T follicular helper cell (primary cell): ENCODE results near the gene BRD7.

Experiments
- DNase-seq: peaks from one replicate; pipeline ENCODE4 v3.0.0-alpha.2; 2020; ENCODE audit warnings: low read depth
- total RNA-seq, 2 experiments: gene quantifications; one replicate each; lab custom pipeline; 2026; lab: John Stamatoyannopoulos, UW

The BRD7 gene
- total RNA-seq, result 128 to 137 reads per million in 2 experiments

DNA sequence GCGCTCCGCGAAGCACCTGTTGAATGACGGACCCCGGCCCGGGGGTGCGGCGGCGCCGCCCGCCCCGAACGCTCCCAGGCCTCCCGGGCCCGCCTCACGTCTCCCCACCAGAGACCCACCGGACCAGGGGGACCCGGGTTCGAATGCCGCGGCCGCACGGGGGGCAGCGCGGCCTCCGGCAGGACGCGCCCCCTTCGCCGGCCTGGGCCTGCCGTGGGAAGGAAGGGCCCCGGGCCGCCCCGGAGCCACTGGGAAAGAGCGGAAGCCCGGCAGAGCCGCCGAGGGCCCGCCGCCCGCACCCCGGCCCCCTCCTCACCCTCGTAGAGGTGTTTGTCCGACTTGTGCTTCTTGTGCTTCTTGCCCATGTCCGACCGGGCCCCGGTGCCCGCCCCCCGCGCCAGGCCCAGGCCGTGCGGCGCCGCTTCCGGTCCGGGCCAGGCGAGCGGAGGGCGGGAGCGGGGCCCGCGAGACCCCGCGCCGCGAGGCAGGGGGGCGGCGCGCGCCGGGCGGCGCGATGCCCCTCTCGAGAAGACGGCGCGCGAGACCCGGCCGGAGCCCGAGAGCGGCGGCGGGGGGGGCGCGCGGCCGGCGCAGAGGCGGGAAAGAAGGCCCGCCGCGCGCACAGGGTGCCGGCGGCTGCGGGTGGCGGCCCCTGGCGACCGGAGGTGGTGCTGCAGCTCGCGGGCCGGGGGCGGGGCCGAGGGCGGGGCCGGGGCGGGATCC, at the start of gene BRD7:
Gene BRD7, minus strand, starts transcription at position 579 of the 723 bp plus-strand sequence. Its CDS starts 214 bp downstream, at position 365.
- DNase-seq, result peak; percentile 52

GRCh38 chr16:50416388-50416787, 47.6 kb upstream of the BRD7 start:
- DNase-seq, result no peak

DNA sequence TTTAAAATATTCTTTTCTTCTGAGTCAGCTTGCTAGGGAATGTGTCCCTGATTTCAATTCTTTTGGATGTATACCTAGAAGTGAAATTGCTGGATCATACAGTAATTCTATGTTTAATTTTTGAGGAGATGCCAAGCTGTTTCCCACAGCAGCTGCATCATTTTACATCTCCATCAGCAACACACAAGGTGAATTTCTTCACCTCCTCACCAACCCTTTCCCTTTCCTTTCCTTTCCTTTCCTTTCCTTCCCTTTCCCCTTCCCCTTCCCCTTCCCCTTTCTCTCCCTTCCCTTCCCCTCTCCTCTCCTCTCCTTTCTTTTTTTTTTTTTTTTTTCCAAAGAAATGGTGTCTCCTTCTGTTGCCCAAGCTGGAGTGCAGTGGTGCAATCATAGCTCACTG, 45.4 kb upstream of the BRD7 start:
- no peak for DNase-seq

DNA sequence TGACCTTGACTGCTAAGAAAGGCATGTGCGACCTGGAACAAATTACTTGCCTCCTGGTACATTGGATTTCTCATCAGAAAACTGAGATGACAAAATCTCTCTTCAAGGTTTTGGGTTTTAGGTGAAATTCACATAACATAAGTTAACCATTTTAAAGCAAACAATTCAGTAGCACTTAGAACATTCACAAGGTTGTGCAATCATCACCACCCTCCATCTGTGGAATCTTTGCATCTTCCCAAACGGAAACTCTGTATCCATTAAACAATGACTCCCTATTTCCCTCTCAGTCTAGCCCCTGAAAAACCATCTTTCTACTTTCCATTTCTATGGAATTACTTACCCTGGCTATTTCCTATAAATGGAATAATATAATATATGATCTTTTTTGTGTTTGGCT, 42.2 kb upstream of the BRD7 start:
- no peak for DNase-seq

GRCh38 chr16:50408001-50408561, 39.3 kb upstream of the BRD7 start:
- DNase-seq, result no peak

DNA sequence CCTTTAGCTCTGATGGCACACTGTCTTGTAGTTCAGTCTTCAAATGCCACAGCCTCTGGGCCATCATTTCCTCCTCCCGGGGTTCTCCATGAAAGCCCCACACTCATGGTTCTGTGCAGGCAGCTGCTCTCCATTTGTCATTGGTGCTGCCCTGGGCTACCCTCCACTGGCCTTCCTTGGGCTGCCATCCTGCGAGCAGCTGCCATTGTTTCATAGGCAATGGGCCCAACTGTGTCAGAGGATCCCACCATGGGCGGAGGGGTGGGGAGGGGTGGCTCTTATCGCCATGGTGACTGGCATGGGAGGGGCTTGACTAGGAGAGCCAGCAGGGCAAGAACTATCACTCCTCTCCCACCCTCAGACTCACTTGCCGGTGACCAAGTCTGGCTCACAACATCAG, 38.6 kb upstream of the BRD7 start:
- DNase-seq, result no peak

DNA sequence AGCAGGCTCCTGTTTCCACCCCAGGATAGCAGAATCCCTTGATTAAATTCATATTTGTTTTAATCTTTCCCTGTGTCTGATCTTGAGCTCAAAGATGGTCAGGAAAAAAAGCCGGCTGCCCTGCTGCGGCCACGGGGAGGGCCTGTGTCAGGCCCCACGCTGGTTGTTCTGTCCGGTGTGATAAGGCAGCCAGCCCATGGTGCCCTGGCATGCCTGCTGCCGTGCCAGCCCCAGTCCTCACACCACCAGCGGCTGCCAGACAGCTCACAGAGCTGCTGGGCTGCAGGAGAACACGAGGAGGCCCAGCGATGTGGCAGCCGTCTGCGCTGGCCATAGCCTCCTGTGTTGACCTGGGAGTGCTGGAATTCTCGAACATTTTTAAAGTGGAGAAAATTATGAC, 34.7 kb upstream of the BRD7 start:
- DNase-seq, result no peak

DNA sequence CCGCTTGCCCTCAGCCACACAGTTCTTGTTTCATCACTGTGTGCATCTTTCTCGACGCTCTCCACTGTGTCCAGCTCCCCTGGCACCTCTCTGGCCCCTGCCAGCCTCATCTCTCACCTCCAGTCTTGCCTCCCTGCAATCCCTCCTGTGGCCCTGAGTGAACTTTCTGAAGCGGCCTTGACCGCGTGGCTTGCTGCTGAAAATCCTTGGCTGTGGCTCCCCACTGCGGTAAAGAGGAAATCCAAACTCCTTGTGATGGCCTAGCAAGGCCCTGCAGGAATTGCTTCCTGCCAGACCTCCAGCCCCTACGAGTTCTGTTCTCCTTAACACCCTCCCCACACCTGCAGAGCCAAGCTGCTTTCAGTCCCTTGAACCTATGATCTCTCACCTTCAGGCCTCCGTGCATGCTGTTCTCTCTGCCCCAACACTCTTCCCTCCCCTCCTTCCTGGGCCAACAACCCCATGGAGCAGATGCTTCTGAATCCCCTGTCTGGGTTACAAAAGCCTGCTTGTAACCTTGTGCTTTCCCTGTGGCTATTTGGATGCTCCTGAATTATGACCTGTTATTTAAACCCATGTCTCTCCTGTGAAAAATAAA, 33.6 kb upstream of the BRD7 start:
- no peak for DNase-seq

DNA sequence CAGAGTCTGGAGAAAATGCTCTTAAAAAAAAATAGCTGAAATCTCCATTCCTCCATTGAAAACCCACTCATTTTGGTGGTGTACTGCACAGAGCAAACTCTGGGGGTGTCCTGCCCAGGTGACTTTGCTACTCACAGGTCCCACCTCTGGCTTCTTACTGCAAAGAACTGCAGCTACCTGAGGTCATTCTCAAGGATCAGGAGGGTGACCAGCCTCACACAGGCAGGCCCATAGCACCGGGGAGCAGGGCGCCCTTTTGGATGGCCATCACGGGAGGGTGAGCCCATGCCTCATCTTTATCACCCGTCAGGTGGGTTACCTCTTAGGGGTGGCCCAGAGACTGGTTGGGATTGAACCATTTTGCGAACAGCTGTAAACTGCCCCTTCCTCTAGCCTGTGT, 32.6 kb upstream of the BRD7 start:
- DNase-seq, result no peak

GRCh38 chr16:50400967-50401348, 32.2 kb upstream of the BRD7 start:
- no peak for DNase-seq

DNA sequence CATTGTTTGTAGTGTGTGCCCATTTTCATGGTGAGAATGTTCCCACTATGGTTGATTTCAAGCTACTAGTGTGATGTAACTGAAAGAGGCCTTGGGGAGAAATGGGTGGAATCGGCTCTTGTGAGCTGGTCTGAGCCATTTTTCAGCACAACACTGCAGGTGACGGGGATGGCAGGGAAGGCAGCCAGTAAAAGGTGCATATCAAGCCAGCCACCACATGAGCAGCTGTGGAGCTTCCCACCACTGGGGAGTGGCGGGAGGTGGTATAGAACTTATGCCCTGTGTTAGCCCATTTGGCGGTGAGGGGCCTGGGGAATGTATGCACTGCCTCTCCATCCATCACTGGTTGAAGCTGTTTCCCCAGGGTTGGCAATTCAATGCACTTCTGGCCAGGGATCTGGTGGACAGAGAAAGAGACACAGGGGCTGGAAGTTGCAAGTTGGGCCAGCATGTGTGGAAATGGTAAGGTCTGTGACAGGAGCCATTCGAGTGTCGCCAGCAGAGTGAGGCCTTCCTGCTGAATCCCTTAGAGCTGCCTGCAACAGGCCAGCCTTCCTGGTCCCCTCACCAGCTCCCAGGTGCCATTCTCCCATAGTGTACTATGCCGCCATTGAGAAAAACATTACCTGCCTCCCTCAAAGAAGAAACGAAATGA, 31.7 kb upstream of the BRD7 start:
- no peak for DNase-seq

GRCh38 chr16:50399411-50399810, 30.6 kb upstream of the BRD7 start:
- no peak for DNase-seq

- no peak for DNase-seq
Measured at GRCh38 chr16:50398336-50398735, 29.5 kb upstream of the BRD7 start.

DNA sequence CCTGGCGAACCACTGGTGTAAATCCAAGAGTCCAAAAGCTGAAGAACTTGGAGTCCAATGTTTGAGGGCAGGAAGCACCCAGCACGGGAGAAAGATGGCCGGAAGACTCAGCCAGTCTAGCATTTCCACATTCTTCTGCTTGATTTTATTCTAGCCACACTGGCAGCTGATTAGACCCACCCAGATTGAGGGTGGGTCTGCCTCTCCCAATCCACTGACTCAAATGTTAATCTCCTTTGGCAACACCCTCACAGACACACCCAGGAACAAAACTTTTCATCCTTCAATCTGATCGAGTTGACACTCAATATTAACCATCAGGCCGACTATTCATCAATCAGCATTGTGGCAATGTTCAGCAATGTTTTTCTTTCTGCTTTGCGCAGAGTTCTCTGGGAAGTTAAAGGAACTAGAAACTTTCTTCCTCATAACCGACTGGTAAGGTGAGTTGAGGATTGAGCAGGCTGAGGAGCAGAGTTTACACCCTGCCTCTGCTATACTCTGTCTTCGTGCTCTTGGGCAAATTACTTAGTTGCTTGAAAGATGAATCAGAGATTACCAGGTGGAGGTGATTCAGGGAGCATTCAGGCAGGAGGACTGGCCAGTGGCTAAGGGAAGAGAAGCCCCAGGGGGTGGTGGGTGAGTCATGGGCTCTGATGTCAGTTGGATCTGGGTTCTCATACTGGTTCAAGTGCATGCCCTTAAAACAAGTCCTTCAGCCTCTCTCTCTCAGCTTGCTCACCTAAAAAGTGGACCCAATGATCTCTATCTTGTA, 28.2 kb upstream of the BRD7 start:
- no peak for DNase-seq

- no peak for DNase-seq
Measured at GRCh38 chr16:50395763-50396710, 27.2 kb upstream of the BRD7 start.

- DNase-seq, result no peak
Measured at GRCh38 chr16:50393858-50394802, 25.3 kb upstream of the BRD7 start.

DNA sequence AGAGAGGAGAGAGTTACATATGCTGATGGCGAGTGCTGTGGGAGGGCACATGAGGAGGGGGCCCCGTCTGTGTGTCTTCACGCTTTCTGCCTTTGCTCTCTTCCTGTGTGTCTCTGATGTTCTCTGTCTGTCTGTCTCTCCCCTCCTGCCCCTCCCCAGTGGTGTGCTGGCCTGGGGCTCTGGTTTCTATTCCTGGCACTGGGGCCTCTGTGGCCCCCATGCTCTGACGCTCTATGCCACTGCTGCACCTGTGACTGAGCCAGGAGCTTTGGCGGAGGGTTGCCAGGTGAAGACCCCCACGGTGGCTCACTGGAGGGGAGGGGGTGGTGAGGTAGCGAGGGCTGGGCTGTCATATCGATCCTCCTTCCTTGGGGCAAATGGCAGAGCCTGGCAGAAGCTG, 24.6 kb upstream of the BRD7 start:
- DNase-seq, result no peak

GRCh38 chr16:50390914-50391716, 22.3 kb upstream of the BRD7 start:
- no peak for DNase-seq

GRCh38 chr16:50390371-50390771, 21.6 kb upstream of the BRD7 start:
- no peak for DNase-seq
